AG08396 (cell line): ENCODE measurements around the gene STYXL1.
A peak's percentile ranks its signal among the peaks of the same experiment; 100 is the strongest.

Experiments
- DNase-seq: peaks from one replicate; pipeline ENCODE4 v3.0.0; 2012; ENCODE audit warnings: low spot score, mixed read lengths

Gene STYXL1

DNA sequence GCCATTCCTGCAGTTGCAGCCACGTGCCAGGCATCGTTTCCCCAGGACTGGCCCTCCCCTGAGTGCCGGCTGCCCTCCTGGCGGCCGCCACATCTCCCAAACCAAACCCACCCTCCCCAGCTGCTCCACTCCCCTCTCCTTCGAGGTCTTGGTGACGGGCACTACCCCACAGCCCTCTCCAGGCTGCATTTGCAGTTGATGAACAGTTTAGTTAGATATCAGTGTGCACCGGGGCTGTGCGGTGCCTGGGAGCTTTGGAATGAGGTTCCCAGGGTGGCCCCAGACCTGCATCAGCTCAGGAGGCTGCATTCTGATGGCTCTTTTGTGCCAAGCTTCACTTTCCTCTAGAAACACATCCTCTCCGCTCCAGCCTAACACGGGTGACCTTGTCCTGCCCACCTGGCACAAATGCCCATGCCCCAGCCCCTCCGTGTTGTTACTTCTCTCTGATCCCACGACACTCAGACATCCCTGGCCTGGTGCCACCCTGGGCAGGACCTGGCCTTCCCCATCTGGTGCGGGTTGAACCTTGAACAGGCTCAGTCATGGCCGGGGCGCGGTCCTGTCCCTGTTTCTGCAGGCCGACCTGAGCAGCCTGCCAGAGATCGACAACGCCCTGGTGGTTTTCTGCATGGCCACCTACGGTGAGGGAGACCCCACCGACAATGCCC, 67.9 kb downstream of the STYXL1 start:
- no peak for DNase-seq

- no peak for DNase-seq
These were observed 70.1 kb downstream of the STYXL1 start for GRCh38 chr7:75977743-75978142.

DNA sequence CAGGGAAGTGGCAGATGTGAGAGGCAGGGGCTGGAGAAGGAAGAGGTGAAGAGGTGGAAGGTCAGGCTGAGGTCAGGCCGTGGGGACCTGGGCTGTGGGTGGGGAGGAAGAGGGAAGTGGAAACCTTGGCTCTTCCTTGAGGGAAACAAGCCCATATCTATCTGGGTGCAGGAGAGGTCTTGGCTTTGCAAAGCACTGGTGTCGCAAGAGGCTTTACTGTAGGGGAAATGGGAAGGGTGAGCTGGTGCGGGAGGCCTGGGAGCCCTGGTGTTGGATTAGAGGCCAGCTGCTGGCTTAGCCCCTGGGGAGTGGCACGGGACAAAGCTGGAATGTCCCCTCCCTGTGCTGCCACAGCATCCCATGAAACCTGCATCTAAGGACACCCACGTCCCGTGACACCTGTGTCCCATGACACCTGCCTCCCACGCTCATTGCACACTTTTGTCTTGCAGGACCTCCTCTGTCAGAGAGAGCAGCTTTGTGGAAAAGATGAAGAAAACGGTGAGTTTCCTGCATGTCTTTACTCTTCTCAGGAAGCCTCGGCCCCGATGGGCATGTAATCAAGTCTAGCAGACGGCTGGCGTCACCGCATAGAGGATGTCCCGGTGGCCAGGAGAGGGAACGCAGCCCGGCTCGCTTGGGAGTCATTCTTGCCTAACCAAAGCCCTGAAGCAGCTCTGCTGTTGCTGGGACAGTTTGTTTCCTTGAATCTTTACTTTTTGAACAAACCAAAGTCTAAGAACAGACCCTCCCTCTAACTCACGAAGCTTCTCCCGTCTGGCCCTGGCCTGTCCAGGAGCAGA, 75.6 kb downstream of the STYXL1 start:
- peak; percentile 26 for DNase-seq

DNA sequence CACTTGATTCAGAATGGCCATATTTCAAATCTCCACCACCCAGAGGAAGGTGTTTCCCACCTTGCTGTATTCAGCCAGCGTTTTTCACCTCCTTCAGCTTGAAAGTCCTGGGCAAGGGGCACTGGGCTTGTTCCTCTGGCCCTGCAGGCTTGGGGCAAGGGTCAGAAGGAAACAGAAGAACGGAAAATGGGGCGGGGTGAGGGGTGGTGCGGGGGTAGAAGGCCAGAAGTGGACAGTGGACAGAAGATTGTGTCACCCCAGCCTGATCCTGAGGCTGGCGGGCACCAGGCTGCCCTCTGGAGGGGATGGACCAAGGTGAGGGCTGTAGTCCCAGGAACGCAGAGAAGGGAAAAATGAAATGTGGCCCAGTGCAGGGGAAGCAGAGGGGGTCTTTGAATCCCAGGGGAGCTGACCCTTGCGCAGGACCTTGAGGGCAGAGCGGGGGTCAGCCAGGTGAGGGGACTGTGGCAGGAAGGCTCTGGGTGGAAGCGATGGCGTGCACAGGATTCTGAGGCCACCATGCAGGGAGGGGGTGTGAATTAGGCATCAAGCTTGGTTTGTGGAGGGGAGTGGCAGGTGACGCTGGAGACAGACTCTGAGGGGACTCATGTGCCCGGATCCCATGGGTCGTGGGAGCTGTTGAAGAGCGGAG, 76.4 kb downstream of the STYXL1 start:
- DNase-seq, result no peak

DNA sequence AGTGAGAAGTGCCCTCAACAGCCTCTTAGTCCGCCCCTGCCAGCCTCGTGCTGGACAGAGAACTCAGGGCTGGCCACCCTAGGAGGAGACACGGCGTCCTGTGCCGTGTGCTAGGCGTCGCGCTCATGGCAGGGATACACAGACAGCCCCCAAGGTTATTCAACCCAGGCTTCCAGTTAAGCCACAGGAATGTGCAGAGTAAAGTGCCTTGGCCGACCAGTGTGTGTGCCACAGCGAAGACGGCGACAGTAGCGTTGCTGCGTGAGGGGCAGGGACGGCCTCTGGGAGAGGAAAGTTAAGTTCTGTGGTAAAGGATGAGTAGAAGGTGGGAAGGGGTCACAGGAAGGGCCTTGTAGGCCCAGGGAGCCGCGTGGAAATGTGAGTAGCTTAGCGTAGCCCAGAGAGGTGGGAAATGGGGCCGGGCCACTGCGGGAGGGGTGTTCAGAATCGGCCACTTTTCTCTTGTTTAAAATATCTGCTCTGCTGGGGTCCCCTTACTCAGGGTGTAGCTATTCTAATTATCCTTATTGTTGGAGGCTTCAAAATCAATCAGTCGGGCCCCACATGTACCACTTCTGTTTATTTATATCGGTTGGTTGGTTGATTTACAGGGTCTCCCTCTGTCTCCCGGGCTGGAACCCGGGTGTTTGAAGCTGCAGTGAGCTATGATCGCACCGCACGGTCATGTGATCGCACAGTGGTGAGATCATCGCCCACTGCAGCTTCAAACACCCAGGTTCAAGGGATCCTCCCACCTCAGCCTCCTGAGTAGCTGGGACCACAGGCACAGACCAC, 77.9 kb downstream of the STYXL1 start:
- DNase-seq, result no peak

DNA sequence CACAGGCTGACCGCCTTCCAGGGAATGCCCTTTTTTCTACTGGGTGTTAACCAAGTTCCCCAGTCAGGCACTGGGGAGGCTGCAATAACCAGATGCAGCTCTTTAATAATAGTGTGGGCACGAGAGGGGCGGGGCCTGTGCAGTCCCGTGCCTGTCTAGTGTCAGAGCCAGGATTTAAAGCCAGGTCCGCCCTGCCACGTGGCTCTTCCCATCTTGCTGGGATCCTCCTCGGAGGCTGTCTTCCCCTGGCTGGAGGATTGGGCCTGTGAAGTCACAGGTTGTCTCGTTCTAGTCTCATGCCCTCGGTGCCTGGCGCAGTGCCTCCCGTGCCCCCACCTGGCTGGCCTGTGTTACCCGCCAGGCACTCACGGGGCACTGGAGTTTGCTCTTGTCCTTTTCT, 78.6 kb downstream of the STYXL1 start:
- DNase-seq, result no peak

GRCh38 chr7:75968561-75969001, 79.2 kb downstream of the STYXL1 start:
- no peak for DNase-seq

DNA sequence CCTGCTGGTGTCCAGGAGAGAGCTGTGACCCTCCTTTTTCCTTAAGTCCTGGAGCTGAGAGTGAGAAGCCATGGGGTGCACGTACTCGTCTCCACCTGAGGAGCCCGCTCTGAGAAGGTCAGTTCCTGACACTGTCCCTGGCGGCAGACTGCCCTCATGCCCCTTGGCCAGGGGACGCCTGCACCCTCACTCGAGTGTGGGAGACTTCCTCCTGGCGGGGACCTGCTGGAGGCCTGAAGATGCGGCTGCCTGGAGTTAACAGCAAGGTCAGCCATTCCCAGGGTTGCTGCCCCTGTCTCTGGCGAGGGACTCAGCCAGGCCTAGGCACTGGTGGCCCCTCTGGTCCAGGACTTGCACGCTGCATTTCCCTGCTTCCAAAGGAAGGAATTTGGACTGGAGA, 79.8 kb downstream of the STYXL1 start:
- no peak for DNase-seq

- peak; percentile 31 for DNase-seq
These were observed 80.3 kb downstream of the STYXL1 start for GRCh38 chr7:75967487-75967997.

GRCh38 chr7:75967055-75967454, 80.7 kb downstream of the STYXL1 start:
- no peak for DNase-seq

DNA sequence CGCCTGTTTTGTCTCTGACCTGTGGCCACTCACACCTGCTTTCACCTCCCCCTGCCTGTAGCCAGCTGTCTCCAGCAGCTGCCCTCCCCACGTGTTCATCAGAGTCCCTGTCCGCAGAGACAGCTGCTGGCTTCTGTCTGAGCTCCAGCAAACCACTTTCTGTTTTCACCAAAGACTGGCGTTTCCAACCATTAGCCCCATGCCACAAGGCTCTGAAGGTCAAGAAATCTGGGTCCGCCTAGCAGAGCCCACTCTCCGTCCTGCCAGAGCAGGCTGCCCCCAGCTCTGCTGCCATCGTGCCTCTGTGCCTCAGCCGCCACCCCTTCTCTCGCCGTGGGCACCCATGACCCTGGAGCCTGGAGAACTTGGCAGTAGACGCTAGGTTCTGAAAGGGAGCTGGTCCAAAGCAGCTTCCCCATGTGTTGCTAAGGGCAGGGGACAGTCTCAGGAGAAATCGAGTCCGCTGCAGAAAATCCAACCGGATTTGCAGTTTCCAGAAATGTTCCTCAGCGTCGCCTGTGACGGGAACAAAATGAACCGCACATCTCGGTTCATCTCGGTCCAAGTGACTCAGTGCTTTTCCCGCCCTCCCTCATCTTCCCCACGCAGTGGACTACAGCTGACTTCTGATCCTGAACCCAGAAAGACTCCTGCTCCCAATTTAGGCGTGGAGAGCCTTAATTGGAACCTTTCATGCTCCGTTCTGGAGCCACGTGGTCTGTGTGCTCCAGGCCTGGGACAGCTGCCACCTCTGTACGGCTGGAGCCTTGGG, 81.4 kb downstream of the STYXL1 start:
- peak; percentile 57 for DNase-seq

DNA sequence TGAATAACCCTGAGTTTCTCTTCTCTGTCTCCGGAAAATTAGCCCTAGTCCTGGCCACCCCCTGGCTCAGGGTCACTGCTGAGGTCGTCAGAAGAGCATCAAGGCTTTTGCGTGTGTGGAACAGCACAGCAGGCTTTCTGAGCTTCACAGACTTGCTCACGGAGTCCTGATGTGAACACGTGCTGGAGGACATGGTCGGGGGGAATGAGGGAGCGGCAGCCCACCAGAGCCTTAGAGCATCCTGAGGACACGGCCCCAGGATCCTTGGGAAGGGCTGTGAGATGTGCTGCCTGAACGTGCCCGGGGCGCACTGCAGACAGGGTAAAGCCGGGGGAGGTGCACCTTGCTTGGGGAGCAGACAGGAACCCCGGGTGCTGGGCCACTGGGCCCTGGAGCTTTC, 82.2 kb downstream of the STYXL1 start:
- DNase-seq, result no peak

- peak; percentile 30 for DNase-seq
These were observed 84.3 kb downstream of the STYXL1 start for GRCh38 chr7:75963381-75963995.

GRCh38 chr7:75962607-75963380, 85.0 kb downstream of the STYXL1 start:
- DNase-seq, result peak; percentile 78

- DNase-seq, result no peak
These were observed 86.6 kb downstream of the STYXL1 start for GRCh38 chr7:75961218-75961617.

GRCh38 chr7:75960372-75960771, 87.4 kb downstream of the STYXL1 start:
- DNase-seq, result no peak

DNA sequence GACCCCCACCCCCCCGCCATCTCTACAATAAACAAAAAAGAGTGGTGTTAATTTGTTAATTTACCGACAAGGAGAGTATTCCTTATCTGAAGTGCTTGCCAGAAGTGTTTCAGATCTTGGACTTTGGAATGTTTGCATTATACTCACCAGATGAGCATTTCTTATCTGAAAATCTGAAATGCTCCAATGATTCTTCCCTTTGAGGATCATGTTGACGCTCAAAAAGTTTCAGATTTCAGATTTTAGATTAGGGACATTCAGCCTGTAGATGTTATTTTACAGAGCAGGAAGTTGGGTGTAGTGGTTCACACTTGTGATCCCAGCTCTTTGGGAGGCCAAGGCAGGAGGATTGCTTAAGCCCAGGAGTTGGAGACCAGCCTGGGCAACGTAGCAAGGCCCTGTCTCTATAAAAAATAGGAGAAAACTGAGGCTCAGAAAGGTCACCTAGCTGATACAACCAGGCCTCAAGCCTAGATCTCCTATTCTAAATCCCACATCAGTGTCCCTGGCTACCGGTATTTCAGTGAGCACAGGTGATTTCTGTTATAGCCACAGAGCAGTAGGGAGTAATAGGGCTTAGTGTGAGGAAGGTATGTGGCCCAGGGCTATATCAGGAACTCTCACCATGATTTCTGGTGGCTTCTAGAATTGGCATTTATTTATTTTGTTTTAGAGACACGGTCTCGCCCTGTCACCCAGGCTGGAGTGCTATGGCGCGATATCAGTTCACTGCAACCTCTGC, 88.8 kb downstream of the STYXL1 start:
- DNase-seq, result no peak

DNA sequence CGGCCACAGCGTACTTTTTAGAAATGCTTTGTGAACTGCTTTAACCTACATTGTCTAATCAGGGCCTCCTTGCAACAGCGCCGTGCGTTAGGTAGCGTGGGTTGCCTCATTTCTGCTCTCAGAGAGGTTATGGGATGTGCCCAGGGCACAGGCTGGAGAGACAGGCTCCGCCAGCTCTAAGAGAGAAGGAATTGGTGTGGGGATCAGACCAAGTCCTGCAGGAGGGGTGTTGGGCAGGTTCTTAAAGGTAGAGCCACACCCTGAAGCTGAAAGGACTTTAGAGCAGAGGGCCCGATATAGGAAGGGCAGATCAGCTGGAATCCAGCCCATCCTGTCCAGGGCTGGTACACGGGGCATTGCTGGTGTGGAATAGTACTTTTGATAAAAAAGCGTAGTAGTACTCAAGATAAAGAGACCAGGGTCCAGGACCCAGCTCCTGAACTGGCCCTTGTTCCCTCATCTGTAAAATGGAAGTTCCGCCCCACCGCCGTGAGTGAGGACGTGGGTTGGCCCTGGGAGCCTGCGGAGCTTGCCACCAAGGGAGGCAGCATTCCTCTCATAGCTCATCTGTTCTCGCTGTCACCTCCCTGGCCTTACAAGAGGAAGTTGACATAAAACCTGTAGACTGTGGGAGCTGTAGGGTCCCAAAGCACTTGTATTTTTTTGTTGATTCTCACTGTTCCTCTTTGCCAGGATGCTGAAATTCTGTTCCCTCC, 90.6 kb downstream of the STYXL1 start:
- DNase-seq, result no peak
